HG02973 (cell line): ENCODE measurements around the gene MAMSTR.

ENCODE experiments used
- ATAC-seq: cut with Tn5 transposase; IDR thresholded peaks from one replicate; pipeline ENCODE4 v1.9.1; 2021; ENCODE audit warnings: moderate library complexity; ENCODE audit not compliant: unreplicated experiment

The MAMSTR gene

DNA sequence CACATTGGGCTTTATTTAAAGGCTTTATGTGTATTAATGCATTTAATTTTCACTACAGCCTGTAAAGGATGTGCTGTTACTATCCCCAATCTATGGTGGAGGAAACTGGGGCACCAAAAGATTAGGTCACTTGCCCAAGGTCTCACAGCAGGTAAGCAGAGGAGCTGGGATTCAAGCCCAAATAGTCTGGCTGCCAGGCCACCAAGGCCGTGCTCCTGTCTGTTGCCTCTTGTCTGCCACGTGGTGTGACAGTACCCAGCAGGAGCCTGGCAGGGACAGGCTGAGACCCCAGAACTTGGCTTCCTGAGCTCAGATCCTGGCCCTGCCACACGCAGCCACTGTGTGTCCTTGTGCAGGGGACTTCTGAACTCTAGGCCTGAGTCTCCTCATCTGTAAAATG lies 51.2 kb downstream of the MAMSTR start:
- no peak for ATAC-seq

DNA sequence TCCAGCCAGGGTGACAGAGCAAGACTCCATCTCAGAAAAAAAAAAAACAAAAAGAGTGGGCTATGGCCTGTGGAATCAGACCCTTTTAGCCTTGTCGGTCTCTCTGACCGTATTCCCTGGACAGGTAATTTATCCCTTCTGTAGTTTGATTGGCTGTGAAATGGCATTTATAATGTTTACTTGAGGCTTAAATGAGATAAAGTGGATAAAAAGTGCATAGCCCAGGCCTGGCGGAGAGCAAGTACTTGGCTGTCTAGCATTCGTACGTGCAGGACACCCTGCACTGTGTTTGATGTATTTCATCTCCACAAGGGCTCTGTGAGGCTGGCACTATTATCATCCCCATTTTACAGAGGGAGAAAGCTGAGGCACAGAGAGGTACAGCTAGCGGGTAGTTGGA lies 53.7 kb downstream of the MAMSTR start:
- no peak for ATAC-seq

DNA sequence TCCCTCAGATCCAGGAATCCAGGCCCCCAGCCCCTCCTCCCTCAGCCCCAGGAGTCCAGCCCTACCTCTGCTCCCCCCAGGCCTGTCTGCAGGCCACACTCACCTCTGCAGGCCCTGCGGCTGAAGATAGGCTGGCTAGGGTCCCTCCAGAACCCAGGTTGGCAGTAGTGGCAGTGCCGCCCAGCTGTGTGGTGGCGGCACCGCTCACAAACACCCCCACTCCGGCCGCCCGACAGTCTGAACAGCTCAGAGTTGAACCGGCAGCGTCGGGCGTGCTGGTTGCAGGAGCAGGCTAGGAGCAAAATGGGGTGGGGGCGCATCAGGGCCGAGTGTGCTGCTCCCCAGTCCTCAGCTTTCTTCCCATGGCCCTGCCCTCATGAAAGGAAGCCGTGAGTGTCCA lies 55.0 kb downstream of the MAMSTR start:
- no peak for ATAC-seq

DNA sequence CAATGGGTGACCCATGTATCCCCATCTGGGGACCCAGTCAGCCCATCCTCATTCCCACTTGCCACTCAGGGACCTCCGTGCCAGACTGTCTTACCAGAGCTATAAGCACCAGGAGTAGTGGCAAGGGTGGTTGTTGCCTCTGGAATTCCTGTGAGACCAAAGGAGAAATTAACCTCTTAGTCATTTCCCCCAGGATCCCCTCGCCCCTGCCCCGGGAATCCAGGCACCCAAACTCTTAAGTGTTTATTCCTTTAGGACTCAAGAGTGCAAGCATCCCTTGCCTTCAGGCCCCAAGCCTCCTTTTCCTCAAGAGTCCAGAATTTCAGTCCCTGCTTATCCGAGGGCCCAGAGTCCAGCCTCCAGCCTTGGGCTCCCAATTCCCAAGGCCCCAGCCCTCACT lies 55.9 kb downstream of the MAMSTR start:
- ATAC-seq: no peak
